IPS-11a (cell line): Measurements from ENCODE around the gene NUDT7.
A peak's percentile ranks its signal among the peaks of the same experiment; 100 is the strongest.

ENCODE experiments used
- H3K4me3 ChIP-seq: one replicate; pipeline ENCODE4 v1.5.1; 2013; ENCODE audit warnings: low read depth, low read length, control low read depth

NUDT7 gene

GRCh38 chr16:77775911-77776909, 53.9 kb downstream of the NUDT7 start:
- no peak overlapping the region for H3K4me3 ChIP-seq

- H3K4me3 ChIP-seq: no peak overlapping the region
Observed at GRCh38 chr16:77777745-77778144, 55.4 kb downstream of the NUDT7 start.

GRCh38 chr16:77780378-77780837, 58.1 kb downstream of the NUDT7 start:
- no peak overlapping the region for H3K4me3 ChIP-seq

GRCh38 chr16:77781091-77781490, 58.8 kb downstream of the NUDT7 start:
- no peak overlapping the region for H3K4me3 ChIP-seq

- no peak overlapping the region for H3K4me3 ChIP-seq
Observed at GRCh38 chr16:77782694-77783093, 60.4 kb downstream of the NUDT7 start.

GRCh38 chr16:77784441-77785372, 62.4 kb downstream of the NUDT7 start:
- H3K4me3 ChIP-seq: no peak overlapping the region

- no peak overlapping the region for H3K4me3 ChIP-seq
Observed at GRCh38 chr16:77785373-77785764, 63.1 kb downstream of the NUDT7 start.

GRCh38 chr16:77786186-77786847, 64.0 kb downstream of the NUDT7 start:
- H3K4me3 ChIP-seq: no peak overlapping the region

- no peak overlapping the region for H3K4me3 ChIP-seq
Observed at GRCh38 chr16:77787452-77787851, 65.1 kb downstream of the NUDT7 start.

GRCh38 chr16:77788181-77789084, 66.1 kb downstream of the NUDT7 start, which contains the start of gene VAT1L:
Gene VAT1L (plus strand): TSS chr16:77788564. CDS start chr16:77788683, 119 bp downstream.
- H3K4me3 ChIP-seq: peak within 1 kb of the TSS; percentile 80

- peak overlapping the region; percentile 80 for H3K4me3 ChIP-seq
Observed at GRCh38 chr16:77789085-77790008, 67.0 kb downstream of the NUDT7 start.

- H3K4me3 ChIP-seq: peak overlapping the region; percentile 80
Observed at GRCh38 chr16:77790009-77790372, 67.7 kb downstream of the NUDT7 start.

GRCh38 chr16:77790912-77791311, 68.6 kb downstream of the NUDT7 start:
- no peak overlapping the region for H3K4me3 ChIP-seq
